ENCODE data around the gene ICAM4. TPM values are rescaled to one million over a fixed set of nuclear protein-coding genes. Genes with fewer than 3 reads are reported as not detected.
A peak's percentile ranks its signal among the peaks of the same experiment; 100 is the strongest.

ICAM4 gene
- total and polyA plus RNA-seq, 2 of the 8 experiments (the other 6 are each of a cell fraction or from before 2014, with no cell fraction given): 1.5 to 4.1 TPM

DNA sequence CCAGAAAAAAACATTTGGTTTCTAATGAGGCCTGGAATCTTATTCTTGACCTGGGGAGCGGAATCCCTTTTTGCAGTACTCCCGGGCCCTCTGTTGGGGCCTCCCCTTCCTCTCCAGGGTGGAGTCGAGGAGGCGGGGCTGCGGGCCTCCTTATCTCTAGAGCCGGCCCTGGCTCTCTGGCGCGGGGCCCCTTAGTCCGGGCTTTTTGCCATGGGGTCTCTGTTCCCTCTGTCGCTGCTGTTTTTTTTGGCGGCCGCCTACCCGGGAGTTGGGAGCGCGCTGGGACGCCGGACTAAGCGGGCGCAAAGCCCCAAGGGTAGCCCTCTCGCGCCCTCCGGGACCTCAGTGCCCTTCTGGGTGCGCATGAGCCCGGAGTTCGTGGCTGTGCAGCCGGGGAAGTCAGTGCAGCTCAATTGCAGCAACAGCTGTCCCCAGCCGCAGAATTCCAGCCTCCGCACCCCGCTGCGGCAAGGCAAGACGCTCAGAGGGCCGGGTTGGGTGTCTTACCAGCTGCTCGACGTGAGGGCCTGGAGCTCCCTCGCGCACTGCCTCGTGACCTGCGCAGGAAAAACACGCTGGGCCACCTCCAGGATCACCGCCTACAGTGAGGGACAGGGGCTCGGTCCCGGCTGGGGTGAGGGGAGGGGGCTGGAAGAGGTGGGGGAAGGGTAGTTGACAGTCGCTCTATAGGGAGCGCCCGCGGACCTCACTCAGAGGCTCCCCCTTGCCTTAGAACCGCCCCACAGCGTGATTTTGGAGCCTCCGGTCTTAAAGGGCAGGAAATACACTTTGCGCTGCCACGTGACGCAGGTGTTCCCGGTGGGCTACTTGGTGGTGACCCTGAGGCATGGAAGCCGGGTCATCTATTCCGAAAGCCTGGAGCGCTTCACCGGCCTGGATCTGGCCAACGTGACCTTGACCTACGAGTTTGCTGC, at the start of gene ICAM4 (continued):
- TF ChIP-seq, protein P1, sequence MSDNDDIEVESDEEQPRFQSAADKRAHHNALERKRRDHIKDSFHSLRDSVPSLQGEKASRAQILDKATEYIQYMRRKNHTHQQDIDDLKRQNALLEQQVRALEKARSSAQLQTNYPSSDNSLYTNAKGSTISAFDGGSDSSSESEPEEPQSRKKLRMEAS (IDR thresholded peaks at IDR 0.05): peak; percentile 86
- TF ChIP-seq CBX8 (IDR thresholded peaks at IDR 0.05; ENCODE audit: borderline replicate concordance, low read depth, low read length) (no peak), KDM4A (IDR thresholded peaks at IDR 0.05; ENCODE audit: low read depth, low read length, severe bottlenecking) (peak; percentile 78), SP2 (IDR thresholded peaks at IDR 0.05; ENCODE audit: low read length) (no peak), BACH1 (IDR thresholded peaks at IDR 0.05; ENCODE audit: low read length) (no peak), CREB1 (IDR thresholded peaks at IDR 0.05) (no peak), SP4 (IDR thresholded peaks at IDR 0.05; ENCODE audit: low read length) (0 out of 2 replicates have a peak, but pooled peaks have one; percentile 22), EGR1 (IDR thresholded peaks at IDR 0.05; ENCODE audit: borderline replicate concordance, low read depth, low read length) (no peak), EP300 (IDR thresholded peaks at IDR 0.05; ENCODE audit: borderline replicate concordance in 1 of 2, low read depth in 2 of 2, low read length in 2 of 2) (no peak), SRF (IDR thresholded peaks at IDR 0.05; ENCODE audit: low read depth, low read length) (no peak), SUZ12 (IDR thresholded peaks at IDR 0.05; ENCODE audit: low read length) (peak; percentile 57; the same call in 1 of the 2 replicates), CTBP2 (IDR thresholded peaks at IDR 0.05; ENCODE audit: borderline replicate concordance, insufficient read depth, insufficient read length, low read length) (no peak), E2F6 (IDR thresholded peaks at IDR 0.05) (peak; percentile 85), RBBP5 (IDR thresholded peaks at IDR 0.05; ENCODE audit: borderline replicate concordance, low read depth, low read length) (peak; percentile 49; the same call in 1 of the 2 replicates), FOSL1 (IDR thresholded peaks at IDR 0.05; ENCODE audit: insufficient read depth, low read depth, low read length) (no peak)
